Activated CD4-positive, alpha-beta T cell treated with anti-CD3 and anti-CD28 coated beads for 24 hours (primary cell): ENCODE measurements around the gene CCDC43.
A peak's percentile ranks its signal among the peaks of the same experiment; 100 is the strongest.
"Not testable (repeated sequence)": the region's sequence is repeated elsewhere in the genome, so short reads cannot be mapped to it uniquely, and the experiment has no call there.

Experiments
- DNase-seq, 2 donors: peaks; one replicate each; pipeline ENCODE4 v3.0.0-alpha.2; 2020; ENCODE audit warnings: low read depth in 2 of 2

The CCDC43 gene, protein sequence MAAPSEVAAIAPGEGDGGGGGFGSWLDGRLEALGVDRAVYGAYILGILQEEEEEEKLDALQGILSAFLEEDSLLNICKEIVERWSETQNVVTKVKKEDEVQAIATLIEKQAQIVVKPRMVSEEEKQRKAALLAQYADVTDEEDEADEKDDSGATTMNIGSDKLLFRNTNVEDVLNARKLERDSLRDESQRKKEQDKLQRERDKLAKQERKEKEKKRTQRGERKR

DNA sequence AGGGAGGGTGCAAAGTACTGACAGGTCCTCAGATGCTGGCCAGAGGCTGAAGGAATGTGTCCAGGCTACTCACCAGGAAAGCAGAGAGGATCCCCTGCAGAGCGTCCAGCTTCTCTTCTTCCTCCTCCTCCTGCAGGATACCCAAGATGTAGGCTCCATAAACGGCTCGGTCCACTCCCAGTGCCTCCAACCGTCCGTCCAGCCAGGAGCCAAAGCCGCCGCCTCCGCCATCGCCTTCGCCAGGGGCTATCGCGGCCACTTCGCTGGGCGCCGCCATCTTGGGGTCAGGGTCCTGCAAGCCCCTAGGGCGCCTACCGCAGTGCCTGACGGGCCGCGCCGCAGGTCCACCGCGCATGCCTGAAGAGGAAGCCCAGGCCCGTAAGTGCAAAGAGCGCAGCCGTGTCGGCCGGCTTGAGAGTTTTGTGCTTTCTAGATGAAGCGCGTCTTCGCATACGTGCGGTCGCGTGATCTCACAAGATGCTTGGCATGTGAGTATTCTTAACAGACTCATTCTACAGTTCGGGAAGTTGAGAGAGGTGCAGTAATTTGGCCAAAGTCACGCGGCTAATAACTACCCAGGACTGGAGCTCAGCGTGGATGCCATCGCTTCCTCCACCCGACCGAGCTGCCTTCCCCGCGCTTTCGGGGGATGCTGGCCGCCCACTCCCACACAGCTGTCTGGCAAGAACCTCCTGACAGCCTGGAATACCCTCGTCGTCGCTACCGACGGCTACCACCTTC is at the start of gene CCDC43:
Gene CCDC43, minus strand, starts transcription at position 300 of the 741 bp plus-strand sequence. Its CDS starts 23 bp downstream, at position 277.
- peak; percentile 86 to 90 for DNase-seq

DNA sequence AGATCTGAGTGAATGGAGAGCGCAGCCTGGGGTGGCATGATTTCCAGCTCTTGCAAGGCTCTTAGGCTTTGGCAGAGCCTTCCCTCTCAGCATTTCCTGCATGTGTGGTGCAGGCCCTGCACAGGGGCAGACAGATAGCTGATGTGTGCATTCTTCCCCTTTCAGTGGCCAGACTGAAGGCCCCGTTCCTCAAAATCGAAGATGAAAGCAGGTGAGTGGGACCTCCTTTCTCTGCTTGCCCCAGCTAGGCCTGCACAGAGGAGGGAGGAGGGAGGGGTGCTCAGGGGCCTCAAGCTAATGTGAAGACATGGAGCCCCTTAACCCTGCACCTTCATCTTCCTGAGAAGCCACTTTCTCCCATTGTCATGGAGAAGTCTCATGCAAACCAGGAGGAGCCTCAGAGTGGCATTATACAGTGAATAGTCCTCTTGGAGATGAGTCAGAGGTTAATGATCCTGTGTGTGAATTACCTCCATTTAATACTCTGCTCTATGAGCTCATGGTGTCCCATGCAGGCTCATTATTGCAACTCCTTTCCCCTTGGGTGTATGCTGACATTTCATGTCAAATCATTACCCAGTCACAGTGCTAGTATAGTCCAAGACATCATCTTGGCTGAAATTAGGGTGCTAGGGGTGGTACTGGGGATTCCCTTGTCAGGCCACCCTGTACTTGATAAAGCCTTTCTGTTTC is 48.8 kb upstream of the CCDC43 start:
- no peak for DNase-seq

DNA sequence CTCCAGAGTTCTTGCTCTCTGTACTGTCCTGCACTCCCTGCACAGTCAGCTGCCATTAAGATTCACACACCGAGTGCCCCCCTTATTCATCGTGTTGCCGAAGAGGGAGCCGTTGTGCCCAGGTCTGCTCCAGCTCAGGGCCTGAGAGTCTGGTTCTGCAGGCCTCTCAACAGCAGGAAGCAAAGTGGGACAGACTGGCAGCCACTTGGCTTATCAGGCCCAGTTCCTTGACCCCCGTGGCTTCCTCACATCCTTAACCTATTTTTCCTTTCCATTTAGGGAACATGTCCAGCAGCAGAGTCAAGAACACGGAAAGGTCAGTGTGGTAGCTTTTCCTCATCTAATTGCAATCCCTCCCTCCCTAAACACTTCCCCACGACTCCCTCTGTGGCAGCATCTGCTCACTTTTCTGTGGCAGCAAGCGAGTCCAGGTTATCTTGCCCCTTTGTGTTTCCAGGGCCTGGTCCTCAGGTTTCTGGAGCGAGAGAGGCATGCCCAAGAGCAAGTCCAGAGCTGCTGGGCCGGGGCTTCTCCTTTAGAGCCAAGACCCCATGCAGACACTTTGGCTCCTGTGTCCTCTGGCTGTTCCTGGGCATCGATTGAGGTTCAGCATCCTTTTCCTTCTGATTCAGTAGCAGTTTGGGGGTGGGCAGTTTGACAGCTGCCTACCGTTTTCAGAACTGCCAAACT is 47.1 kb upstream of the CCDC43 start:
- no peak for DNase-seq

DNA sequence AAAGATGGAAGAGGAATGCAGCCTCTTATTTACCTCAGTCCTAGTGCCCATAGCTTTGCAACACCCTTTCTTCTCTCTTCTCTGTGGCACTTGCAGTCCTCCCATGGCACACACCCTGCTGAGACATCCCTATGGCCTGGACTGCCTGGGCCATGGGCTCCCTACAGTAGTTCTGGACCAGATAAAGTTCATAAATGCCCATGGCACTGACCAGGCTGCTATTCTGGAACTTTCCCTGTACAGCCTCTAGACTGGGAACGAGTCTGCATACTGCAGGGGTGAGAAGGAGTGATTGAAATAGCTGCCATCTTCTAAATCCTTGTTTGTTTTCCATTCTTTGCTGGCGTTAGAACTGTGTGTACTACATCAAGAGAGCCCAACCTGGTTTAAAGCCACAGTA is 44.7 kb upstream of the CCDC43 start:
- no peak for DNase-seq

DNA sequence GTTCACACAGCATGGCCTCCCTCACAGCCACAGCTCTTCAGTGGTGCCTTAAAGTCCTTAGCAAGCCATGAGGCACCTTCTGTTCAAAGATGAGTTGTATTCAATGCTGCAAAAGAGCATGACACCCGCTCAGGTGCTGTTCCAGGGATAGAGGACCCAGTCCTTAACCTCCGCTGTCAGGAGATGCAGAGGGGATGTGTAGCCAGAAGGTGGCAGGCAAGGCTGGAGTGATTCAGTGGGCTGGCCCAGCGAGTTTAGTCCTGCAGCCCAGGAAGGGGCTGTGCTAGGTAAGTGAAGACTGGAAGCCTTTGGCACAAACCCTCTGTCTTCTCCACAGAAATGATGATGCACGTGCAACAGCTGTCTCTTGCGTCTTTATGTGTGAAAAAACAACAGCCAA is 44.2 kb upstream of the CCDC43 start:
- no peak for DNase-seq

DNA sequence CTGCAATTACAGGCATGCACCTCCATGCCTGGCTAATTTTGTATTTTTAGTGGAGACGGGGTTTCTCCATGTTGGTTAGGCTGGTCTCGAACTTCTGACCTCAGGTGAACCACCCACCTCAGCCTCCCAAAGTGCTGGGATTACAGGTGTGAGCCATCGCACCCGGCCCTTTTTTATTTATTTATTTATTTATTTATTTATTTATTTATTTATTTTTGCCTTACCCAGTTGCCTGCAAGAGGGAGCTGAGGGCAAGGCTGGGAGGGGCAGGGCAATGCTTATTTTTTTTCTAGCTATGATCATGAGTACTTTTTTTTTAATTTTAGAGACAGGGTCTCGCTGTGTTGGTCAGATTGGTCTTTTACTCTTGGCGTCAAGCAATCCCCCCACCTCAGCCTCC is 36.5 kb upstream of the CCDC43 start:
- not testable (repeated sequence) for DNase-seq

DNA sequence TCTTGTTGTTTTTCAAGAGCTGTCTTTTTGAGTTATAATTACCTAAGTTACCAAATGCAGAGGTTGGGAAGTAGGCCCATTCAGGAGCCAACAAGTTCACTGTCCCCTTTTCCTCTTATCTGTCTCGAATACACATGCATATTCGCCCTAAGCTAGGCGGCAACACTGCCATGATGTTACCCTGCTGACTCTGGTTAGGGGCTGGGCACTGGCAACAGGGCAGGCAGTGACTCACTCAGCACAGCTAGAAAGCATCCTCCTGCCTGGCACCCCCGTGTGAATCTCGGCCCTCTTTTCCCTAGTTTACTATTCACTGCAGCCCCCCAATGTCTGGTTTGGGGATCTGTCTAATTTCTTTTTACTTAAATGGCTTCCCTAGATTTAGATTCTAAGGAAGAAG is 32.7 kb upstream of the CCDC43 start:
- DNase-seq: no peak

DNA sequence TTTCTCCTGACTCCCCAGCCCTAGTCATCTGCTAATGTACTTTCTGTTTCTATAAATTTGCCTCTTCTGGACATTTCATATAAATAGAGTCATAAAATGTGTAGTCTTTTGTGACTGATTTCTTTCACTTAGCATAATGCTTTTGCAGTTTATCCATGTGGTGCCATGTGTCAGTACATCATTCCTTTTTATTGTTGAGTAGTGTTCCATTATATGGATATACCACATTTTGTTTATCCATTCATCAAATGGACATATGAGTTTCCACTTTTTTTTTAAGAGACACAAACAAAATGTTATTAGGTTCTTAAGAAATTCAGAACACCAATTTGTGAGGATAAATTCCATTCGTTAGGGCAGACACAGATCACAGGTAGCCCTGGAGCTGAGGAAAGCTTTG is 29.9 kb upstream of the CCDC43 start:
- no peak for DNase-seq

DNA sequence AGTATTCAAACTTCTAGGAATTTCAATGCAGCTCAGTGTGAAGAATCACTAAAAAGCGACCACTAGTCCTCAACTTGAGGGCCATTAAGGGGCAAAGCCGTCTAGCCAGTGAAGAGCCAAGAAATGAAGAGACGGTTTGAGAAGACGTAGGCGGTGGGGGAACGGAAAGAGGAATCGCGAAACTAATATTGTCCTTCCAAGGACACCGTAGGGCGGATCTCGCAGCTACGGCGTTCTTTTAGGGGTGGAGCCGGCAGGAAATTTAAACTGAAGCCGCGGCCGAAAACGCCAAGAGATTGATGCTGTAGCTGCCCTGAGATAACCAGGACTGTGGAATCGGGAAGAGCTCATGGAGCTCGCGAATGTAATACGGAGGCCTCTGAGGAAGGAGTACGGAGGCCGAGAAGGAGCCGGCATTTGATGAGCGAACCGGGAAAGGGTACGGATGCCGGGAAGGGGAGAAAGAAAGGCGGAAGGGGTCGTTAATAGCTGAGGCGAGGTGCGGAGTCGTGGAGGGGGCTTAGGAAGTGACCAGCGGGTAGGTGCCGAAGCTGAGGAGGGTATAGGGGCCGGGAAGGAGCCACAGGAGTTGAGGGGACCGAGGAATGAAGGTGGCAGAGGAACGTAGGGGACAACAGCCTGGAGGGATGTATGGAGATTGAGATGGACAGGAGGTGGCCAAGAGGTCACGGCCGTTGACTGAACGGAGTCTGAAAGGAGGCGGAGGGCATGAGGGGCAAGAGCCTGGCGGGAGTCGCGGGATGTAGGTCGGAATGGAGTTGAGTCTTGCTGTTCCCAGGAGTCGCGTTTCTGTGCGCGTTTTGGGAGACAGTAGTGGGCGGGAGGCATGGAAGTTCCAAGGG is 19.1 kb upstream of the CCDC43 start, which contains the start of gene DBF4B:
Gene DBF4B, plus strand, starts transcription at position 265 of the 863 bp plus-strand sequence. Its CDS starts 156 bp downstream, at position 421.
- DNase-seq: peak; percentile 69 to 85

DNA sequence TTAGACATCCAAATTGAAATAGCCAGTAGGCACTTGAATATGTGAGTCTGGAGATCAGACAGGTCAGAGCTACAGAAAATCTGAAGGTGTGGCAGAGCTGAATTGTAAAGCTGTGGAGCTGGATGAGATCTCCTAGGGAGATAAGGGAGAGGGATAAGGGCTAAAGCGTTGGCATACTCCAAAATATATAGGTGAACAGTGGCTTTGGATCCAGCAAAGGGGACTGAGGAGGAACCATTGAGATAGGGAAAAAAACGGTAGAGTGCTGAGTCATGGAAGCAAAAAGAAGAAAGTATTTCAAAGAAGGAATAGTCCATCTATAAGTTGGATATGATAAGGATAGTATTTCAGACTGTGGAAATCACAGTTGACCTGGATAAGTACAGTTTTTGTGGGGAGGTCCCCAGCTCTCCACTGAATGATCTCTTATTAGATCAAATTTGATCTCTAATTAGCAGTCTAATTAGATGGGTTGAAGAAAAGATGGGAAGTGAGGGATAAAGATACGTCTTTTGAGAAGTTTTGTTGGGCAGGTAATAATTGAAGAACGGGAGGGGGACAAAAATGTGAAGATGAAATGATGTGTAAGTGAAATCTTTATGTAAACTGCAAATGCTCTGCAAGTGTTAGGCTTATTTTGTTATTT is 18.3 kb upstream of the CCDC43 start:
- no peak for DNase-seq

DNA sequence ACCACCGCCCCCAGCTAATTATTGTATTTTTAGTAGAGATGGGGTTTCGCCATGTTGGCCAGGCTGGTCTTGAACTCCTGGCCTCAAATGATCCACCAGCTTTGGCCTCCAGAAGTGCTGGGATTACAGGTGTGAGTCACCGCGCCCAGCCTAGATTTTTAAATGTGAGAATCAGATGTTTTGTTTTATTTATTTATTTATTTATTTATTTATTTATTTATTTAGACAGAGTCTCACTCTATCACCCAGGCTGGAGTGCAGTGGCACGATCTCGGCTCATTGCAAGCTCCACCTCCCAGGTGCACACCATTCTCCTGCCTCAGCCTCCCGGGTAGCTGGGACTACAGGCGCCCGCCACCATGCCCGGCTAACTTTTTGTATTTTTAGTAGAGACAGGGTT is 10.7 kb upstream of the CCDC43 start:
- not testable (repeated sequence) for DNase-seq

DNA sequence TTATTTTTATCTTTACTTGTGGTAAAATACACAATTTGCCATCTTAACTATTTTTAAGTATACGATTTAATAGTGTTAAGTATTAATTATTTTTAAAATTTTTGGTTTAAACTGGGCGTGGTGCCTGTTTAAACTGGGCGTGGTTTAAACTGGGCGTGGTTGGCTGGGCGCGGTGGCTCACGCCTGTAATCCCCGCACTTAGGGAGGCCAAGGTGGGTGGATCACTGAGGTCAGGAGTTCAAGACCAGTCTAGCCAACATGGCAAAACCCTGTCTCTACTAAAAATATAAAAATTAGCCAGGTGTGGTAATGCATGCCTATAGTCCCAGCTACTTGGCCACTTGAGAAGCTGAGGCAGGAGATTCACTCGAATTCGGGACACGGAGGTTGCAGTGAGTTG is 4.0 kb upstream of the CCDC43 start:
- no peak for DNase-seq

DNA sequence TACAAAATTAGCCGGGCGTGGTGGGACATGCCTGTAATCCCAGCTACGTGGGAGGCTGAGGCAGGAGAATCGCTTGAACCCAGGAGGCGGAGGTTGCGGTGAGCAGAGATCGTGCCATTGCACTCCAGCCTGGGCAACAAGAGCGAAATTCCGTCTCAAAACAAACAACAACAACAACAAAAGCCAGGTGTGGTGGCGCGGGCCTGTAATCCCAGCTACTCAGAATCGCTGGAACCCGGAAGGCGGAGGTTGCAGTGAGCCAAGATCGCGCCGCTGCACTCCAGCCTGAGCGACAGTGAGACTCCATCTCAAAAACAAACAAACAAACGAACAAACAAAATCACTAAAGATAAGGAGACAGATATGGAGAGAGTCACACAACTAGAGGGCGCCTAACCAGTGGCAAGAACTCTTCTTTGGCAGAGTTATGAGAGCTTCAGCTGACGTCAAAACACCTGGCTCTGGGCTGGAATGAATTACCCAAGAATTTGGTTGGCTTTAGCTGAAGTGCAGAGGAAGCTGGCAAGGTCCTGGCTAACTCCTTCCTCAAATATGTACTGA is 1.2 kb upstream of the CCDC43 start:
- not testable (repeated sequence) for DNase-seq

DNA sequence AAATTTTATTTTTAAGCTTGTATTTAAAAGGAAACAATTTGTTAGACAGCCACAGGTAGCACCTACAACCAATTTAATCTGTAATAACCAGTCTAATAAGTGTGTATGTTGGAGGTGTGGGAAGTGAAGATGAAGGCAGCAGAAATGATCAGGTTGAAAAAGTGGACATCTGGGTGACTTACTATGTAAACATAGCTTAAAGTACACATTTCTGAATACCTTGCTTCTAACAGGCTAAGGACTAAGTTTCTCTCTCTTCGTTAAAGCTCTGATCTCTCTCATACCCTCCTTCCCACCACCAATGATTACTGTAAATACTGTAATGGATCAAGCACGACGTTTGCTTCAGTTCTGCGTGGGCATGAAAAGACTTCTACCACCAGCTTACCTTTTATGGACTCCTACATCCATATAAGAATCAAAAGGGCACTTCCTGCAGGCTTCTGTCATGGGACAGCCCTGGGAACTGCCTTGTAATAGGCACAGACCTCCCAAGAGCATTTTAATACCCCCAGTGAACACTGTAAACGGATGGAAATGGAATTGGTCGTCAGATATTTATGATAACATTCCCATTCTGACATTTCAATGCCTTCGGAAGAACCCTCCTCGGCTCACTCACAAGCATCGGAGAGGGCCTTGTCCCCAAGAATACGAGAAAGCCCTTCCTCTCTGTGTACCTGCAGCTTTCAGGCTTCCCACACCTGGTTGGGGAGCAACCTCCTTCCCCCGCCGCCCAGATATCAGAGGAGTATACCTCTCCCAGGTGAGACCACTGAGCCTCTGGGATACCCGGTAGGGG is 700 bp downstream of the CCDC43 start:
- DNase-seq: peak in 1 of 2 donors; percentile 3

DNA sequence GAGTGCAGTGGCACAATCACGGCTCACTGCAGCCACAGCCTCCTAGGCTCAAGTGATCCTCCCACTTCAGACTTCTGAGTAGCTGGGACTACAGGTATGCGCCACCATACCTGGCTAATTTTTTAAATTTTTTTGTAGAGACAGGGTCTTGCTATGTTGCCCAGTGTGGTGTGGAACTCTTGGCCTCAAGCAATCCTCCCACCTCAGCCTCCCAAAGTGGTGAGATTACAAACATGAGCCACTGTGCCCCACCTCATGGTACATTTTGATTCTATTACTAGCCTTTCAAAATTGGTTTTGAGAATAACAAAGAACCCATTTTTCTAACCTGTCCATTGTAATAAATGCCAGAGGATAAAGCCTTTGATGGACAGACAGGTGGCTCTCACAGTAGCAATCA is 1.4 kb downstream of the CCDC43 start:
- DNase-seq: no peak

DNA sequence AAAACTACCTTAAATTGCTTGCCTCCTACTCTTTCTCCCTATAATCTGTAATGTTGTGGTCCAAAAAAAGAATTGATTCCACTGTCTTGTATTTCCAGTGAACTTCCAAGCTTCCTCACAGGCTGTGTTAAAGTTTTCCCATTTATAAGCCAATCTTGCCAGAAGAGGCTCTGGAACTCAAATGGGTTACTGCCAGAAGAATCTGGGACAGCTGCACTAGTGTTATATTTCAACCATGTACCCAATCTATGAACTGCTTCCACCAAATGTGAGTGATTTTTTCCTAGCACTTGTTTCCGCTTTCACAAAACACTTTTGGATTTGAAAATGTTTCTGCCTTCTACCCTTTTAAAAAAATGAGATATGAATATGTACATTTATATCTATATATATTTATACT is 1.8 kb downstream of the CCDC43 start:
- no peak for DNase-seq

DNA sequence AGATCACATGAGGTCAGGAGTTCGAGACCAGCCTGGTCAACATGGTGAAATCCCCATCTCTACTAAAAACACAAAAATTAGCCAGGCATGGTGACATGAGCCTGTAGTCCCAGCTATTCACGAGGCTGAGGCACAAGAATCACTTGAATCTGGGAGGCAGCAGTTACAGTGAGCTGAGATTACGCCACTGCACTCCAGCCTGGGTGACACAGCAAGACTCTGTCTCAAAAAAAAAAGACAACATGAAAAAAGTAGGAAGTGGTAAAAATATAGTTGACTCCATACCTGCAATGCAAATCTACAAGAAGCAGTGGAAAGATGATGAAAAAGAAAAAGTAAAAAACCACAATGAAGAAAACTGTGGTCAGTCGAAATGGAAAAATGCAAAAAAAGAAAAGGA is 6.3 kb downstream of the CCDC43 start:
- DNase-seq: not testable (repeated sequence)

DNA sequence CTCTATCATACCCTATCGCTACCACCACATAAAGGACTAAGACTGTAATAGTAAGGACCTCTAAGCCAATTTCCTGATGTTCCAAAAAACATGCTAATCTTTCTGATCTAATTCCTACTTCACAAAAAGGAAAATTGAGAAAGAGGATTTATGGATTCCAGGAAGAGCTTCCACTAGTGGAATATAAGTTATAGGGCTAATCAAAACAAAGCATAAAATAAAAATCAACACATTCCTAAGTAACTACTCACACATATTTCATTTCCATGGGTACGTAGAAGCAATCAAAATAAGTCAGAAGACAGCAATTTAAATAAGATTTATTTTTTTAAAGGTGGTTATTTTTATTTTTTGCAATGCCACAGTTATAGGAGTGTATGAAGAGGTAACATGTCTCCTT is 12.4 kb downstream of the CCDC43 start:
- DNase-seq: no peak

DNA sequence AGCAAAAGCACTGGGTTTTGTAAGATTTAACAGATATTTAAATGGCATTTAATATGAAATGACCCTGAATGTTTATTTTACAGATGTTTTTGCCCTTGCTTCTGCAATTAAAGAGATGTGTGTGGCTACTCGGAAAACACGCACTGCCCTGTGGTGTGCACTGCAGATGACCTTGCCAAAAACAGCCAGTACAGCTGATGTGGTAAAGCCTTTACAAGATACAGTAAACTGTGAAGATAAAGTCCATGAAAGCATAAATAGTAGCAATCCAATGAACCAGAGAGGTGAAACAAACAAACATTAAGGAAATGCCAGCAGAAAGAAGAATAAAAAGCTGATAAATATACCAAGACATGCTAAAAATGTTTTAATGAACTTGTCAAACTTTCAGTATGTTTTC is 15.7 kb downstream of the CCDC43 start:
- no peak for DNase-seq
